ENCODE results near the gene RGMB. TPM values are rescaled to one million over a fixed set of nuclear protein-coding genes. Genes with fewer than 3 reads are reported as not detected.

RGMB gene
- polyA plus RNA-seq, 1 of the 3 experiments (the other 2 are of a cell fraction): 86.7 TPM

DNA sequence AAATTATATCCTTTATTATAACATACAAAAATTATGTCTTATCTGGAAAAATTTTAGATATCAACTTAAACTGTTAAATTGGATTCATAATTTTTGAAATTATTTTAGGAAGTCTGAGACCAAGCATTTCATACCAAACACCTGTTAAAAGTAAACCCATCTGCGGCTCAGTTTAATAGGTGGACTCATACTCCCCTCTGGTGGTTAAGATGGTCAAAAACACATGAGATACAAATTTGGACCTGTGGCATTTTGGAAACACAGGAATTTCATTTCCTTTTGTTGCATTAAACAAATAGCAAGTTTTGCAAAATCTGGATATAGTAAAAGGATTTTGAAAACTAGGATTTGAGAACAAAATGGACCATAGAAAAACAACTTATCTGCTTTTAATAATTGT is 53.7 kb downstream of the RGMB start:
- Histone ChIP-seq H3K4me2 (no peak overlapping the region), H4K20me1 (ENCODE audit: insufficient read depth) (no peaks in the 10 kb centered on the region), H3K27ac (ENCODE audit: low read depth in 2 of 2, low read length in 1 of 2) (no peak overlapping the region), H2AFZ (ENCODE audit: low read depth) (no peak overlapping the region), H3K27me3 (ENCODE audit: insufficient read depth) (no peaks in the 10 kb centered on the region), H3K4me1 (ENCODE audit: control insufficient read depth in 1 of 2, insufficient read depth in 2 of 2, low read depth in 1 of 2, low read length in 1 of 2) (no peaks in the 10 kb centered on the region), H3K79me2 (ENCODE audit: insufficient read depth) (no peaks in the 10 kb centered on the region), H3K4me3 (ENCODE audit: low read depth in 2 of 2, low read length in 1 of 2) (no peak overlapping the region), H3K36me3 (replicated peaks in 1 of 2; ENCODE audit: control insufficient read depth in 1 of 2, insufficient read depth in 2 of 2, low read length in 1 of 2) (no peaks in the 10 kb centered on the region), H3F3A (replicated peaks; ENCODE audit: insufficient read depth) (peaks cover 5% of the 10 kb centered on the region), H3K9ac (no peak overlapping the region), H3K9me3 (no peaks in the 10 kb centered on the region), H3K9me2 (no peaks in the 10 kb centered on the region)
- ChIA-PET POLR2A (no interaction called here), CTCF (no interaction called here)
- peak; percentile 56 for DNase-seq
- WGBS (ENCODE audit: low lambda C conversion rate): 0% methylated on average over 1 of the region's 1 CpG
- TF ChIP-seq NRF1 (IDR thresholded peaks at IDR 0.05; ENCODE audit: low read depth, low read length): no peak
- TF ChIP-seq RAD21 (IDR thresholded peaks at IDR 0.05; ENCODE audit: low read length): peak; percentile 86
- TF ChIP-seq SMC3 (IDR thresholded peaks at IDR 0.05; ENCODE audit: low read depth, low read length): peak; percentile 78
- TF ChIP-seq, protein P1, sequence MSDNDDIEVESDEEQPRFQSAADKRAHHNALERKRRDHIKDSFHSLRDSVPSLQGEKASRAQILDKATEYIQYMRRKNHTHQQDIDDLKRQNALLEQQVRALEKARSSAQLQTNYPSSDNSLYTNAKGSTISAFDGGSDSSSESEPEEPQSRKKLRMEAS (IDR thresholded peaks at IDR 0.05; ENCODE audit: low read depth): no peak
- no peak for TF ChIP-seq REST (IDR thresholded peaks at IDR 0.05; ENCODE audit: low read depth, low read length)
- peak; percentile 73 for TF ChIP-seq CTCF (IDR thresholded peaks at IDR 0.05)
- no peak for TF ChIP-seq MEF2A (IDR thresholded peaks at IDR 0.05; ENCODE audit: borderline replicate concordance, low read depth)
- TF ChIP-seq FOXJ3 (CRISPR knock-in tag; IDR thresholded peaks at IDR 0.05): no peak
- TF ChIP-seq TCF12 (IDR thresholded peaks at IDR 0.05): peak; percentile 24; the same call in 1 of the 2 replicates
- TF ChIP-seq, protein P2, sequence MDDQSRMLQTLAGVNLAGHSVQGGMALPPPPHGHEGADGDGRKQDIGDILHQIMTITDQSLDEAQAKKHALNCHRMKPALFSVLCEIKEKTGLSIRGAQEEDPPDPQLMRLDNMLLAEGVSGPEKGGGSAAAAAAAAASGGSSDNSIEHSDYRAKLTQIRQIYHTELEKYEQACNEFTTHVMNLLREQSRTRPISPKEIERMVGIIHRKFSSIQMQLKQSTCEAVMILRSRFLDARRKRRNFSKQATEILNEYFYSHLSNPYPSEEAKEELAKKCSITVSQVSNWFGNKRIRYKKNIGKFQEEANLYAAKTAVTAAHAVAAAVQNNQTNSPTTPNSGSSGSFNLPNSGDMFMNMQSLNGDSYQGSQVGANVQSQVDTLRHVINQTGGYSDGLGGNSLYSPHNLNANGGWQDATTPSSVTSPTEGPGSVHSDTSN (IDR thresholded peaks at IDR 0.05): no peak
- no peak for TF ChIP-seq EZH2phosphoT487 (IDR thresholded peaks at IDR 0.05; ENCODE audit: borderline replicate concordance, low read depth)
